Measurements from ENCODE around the gene LRWD1. TPM values are rescaled to one million over a fixed set of nuclear protein-coding genes. Genes with fewer than 3 reads are reported as not detected.
"Not testable (repeated sequence)": the region's sequence is repeated elsewhere in the genome, so short reads cannot be mapped to it uniquely, and the experiment has no call there.

Gene LRWD1
- total and polyA plus RNA-seq, 8 donors = 12.9 to 22.2 (median 16.3) TPM

DNA sequence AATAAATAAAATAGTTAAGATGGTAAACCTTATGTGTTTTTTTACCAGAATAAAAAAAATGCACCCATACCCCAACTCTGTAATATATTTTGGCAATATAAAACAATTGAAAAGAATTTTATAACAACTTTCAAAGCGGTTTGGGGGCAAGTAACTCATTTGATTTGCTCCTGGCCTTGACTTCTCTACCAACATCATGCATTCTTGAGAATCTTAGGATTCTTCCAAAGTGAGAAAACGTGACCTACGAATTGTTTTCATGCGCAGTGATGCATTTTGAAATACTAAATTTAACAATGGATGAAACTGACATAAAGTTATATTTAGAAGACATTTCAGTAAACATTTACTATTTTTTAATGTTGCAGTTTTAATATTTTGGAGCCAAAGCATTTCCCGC is 56.0 kb downstream of the LRWD1 start:
- H3K27me3 ChIP-seq; H3K4me1 ChIP-seq; intact Hi-C loops (cut with DNase I); ATAC-seq; H3K27ac ChIP-seq; H3K36me3 ChIP-seq; H3K9me3 ChIP-seq; H3K4me3 ChIP-seq; DNase-seq: not testable (repeated sequence)

Small RNA genes within 50 kb of the gene (microRNA-seq; reads per million reads assigned to microRNA genes)
- gene MIR4467 (0 to 0.27 reads per million in 2 donors), gene MIR5090 (0.82 to 2.3 reads per million in 2 donors)

Other genes with a start within 250 kb of the LRWD1 start
- 1 to 10 TPM; 5.7 to 8.2 TPM for gene SH2B2, start 178.1 kb upstream of the LRWD1 start, total RNA-seq
- gene SH2B2, start 178.1 kb upstream of the LRWD1 start, polyA plus RNA-seq (ENCODE audit: insufficient read length in 6 of 6) = 1 to 10 TPM; 3.1 to 5.1 (median 3.8) TPM
- not detected for gene SPDYE6, start 108.5 kb upstream of the LRWD1 start, total RNA-seq
- 10 to 100 TPM in 1 of 6 donors, 1 to 10 TPM in 5; 2.2 to 10.0 (median 6.8) TPM for gene SPDYE6, start 108.5 kb upstream of the LRWD1 start, polyA plus RNA-seq (ENCODE audit: insufficient read length in 6 of 6)
- 10 to 100 TPM; 17.1 to 18.8 TPM for gene PRKRIP1, start 68.6 kb upstream of the LRWD1 start, total RNA-seq
- gene PRKRIP1, start 68.6 kb upstream of the LRWD1 start, polyA plus RNA-seq (ENCODE audit: insufficient read length in 6 of 6) = 10 to 100 TPM; 38.6 to 44.9 (median 41.8) TPM
- gene ORAI2, start 31.4 kb upstream of the LRWD1 start, total RNA-seq = 10 to 100 TPM; 22.3 to 38.2 TPM
- gene ORAI2, start 31.4 kb upstream of the LRWD1 start, polyA plus RNA-seq (ENCODE audit: insufficient read length in 6 of 6) = 10 to 100 TPM in 5 of 6 donors, 1 to 10 TPM in 1; 8.8 to 17.4 (median 12.0) TPM
- 1 to 10 TPM; 8.6 to 9.5 TPM for gene ALKBH4, start 121 bp upstream of the LRWD1 start, total RNA-seq
- gene ALKBH4, start 121 bp upstream of the LRWD1 start, polyA plus RNA-seq (ENCODE audit: insufficient read length in 6 of 6) = 10 to 100 TPM; 10.3 to 14.1 (median 11.5) TPM
- 10 to 100 TPM; 30.5 to 39.0 TPM for gene POLR2J, start 13.9 kb downstream of the LRWD1 start, total RNA-seq
- 10 to 100 TPM; 22.4 to 32.6 (median 26.5) TPM for gene POLR2J, start 13.9 kb downstream of the LRWD1 start, polyA plus RNA-seq (ENCODE audit: insufficient read length in 6 of 6)
- 10 to 100 TPM; 18.1 to 18.5 TPM for gene RASA4B, start 52.8 kb downstream of the LRWD1 start, total RNA-seq
- 1 to 10 TPM; 3.0 to 8.8 (median 4.9) TPM for gene RASA4B, start 52.8 kb downstream of the LRWD1 start, polyA plus RNA-seq (ENCODE audit: insufficient read length in 6 of 6)
- 10 to 100 TPM; 12.7 to 22.0 TPM for gene UPK3BL2, start 78.7 kb downstream of the LRWD1 start, total RNA-seq
- 10 to 100 TPM; 11.7 to 22.9 (median 13.7) TPM for gene UPK3BL2, start 78.7 kb downstream of the LRWD1 start, polyA plus RNA-seq (ENCODE audit: insufficient read length in 6 of 6)
- not detected for gene SPDYE2, start 86.2 kb downstream of the LRWD1 start, total RNA-seq
- 10 to 100 TPM in 3 of 6 donors, 1 to 10 TPM in 3; 6.2 to 15.0 (median 10.4) TPM for gene SPDYE2, start 86.2 kb downstream of the LRWD1 start, polyA plus RNA-seq (ENCODE audit: insufficient read length in 6 of 6)
- gene POLR2J3, start 107.6 kb downstream of the LRWD1 start, total RNA-seq = 10 to 100 TPM; 21.6 to 43.4 TPM
- 100 to 1,000 TPM in 3 of 6 donors, 10 to 100 TPM in 3; 51.6 to 108 (median 95.7) TPM for gene POLR2J3, start 107.6 kb downstream of the LRWD1 start, polyA plus RNA-seq (ENCODE audit: insufficient read length in 6 of 6)
- 10 to 100 TPM; 22.9 to 43.2 TPM for gene RASA4, start 151.8 kb downstream of the LRWD1 start, total RNA-seq
- 10 to 100 TPM; 16.5 to 34.7 (median 29.3) TPM for gene RASA4, start 151.8 kb downstream of the LRWD1 start, polyA plus RNA-seq (ENCODE audit: insufficient read length in 6 of 6)
- 10 to 100 TPM; 15.7 to 18.2 TPM for gene UPK3BL1, start 177.8 kb downstream of the LRWD1 start, total RNA-seq
- 10 to 100 TPM in 5 of 6 donors, 1 to 10 TPM in 1; 7.5 to 38.4 (median 25.3) TPM for gene UPK3BL1, start 177.8 kb downstream of the LRWD1 start, polyA plus RNA-seq (ENCODE audit: insufficient read length in 6 of 6)
- not detected for gene SPDYE2B, start 185.3 kb downstream of the LRWD1 start, total RNA-seq
- gene SPDYE2B, start 185.3 kb downstream of the LRWD1 start, polyA plus RNA-seq (ENCODE audit: insufficient read length in 6 of 6) = 1 to 10 TPM; 2.2 to 4.7 (median 2.7) TPM
- 10 to 100 TPM in 1 of 2 donors, 1 to 10 TPM in 1; 9.5 to 15.0 TPM for gene POLR2J2, start 206.7 kb downstream of the LRWD1 start, total RNA-seq
- 1 to 10 TPM; 2.1 to 6.0 (median 3.1) TPM for gene POLR2J2, start 206.7 kb downstream of the LRWD1 start, polyA plus RNA-seq (ENCODE audit: insufficient read length in 6 of 6)